Neural progenitor cell (in vitro differentiated cells): Measurements from ENCODE around the gene PRSS27.

Experiments used
- CTCF ChIP-seq: fragments of 200-600 bp; sonication (generic); IDR thresholded peaks from 2 replicates; pipeline ENCODE4 v1.5.1; 2017; ENCODE audit warnings: antibody characterized with exemption, mild to moderate bottlenecking
- EZH2 ChIP-seq: fragments of 200-600 bp; sonication (generic); IDR thresholded peaks from 2 replicates; pipeline ENCODE4 v1.6.1; 2017; ENCODE audit warnings: antibody characterized with exemption, mild to moderate bottlenecking, moderate library complexity
- EZH2phosphoT487 ChIP-seq: fragments of 200-600 bp; sonication (generic); IDR thresholded peaks from 2 replicates; pipeline ENCODE4 v1.6.1; 2017; ENCODE audit warnings: antibody characterized with exemption

DNA sequence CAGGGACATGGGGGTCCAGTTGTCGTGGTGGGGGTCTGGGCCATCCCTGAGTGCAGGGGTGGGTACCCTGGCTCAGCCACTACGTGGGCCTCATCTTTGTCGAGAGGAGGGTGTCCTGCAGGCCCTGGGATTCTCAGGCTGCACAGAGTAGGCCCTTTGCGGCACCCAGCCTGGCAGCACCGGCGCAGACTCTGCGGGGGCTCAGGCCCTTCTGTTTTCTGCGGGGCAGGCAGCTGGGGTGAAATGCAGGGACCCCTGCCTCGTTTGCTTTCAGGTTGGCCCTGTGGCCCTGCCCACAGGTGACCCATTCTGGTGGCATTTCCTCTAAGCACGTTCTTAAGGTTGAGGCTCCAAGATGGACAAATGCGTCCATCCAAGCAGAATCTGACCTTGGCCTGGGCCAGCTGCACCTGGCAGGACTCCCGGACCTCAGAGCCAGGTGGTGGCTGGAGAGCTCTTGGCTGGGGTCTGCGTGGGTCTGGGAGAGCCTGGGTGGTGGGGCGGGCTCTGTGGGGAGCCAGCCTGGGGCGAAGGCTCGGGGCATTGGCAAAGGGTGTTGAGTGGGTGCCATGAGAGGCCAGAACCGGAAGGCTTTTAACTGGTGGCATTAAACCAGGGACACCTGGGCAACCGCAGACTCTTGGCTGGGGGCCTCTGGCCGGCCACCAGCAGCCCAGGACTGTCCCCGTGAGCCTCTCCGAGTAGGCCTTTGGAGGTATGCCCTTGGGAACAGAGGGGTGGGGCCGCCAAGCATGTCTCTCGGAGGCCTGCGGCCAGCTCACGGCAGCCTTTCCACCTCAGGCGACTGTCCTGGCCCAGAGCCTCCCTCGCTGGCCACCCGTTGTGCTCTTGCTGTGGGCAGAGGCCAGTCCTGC, 16.9 kb downstream of the PRSS27 start:
- TF ChIP-seq EZH2, result no peak
- TF ChIP-seq CTCF, result no peak
- no peak for TF ChIP-seq EZH2phosphoT487
